ENCODE results near the gene JAKMIP3.

GRCh38 chr10:132059760-132060508, 5.8 kb upstream of the JAKMIP3 start:
- TF ChIP-seq DPF2 (IDR thresholded peaks at IDR 0.05) (no peak), EZH2 (IDR thresholded peaks at IDR 0.05; ENCODE audit: borderline replicate concordance, low read depth, low read length) (no peak), MAFK (IDR thresholded peaks at IDR 0.05; ENCODE audit: low read length) (no peak)

Data from K562 (cell line).